CD14-positive monocyte (primary cell): ENCODE data around the gene EPHA3. TPM values are rescaled to one million over a fixed set of nuclear protein-coding genes. Genes with fewer than 3 reads are reported as not detected.

ENCODE experiments used
- DNase-seq, 3 donors: peaks; one replicate each; pipeline ENCODE4 v3.0.0-alpha.2; 2011 to 2022
- H2AFZ ChIP-seq: 2 replicates; pipeline ENCODE4 v1.6.0; 2012; ENCODE audit warnings: mild to moderate bottlenecking, low read depth, low read length, inconsistent platforms; ENCODE audit not compliant: insufficient read depth, poor library complexity, severe bottlenecking
- H3K27ac ChIP-seq, 2 donors: 1 replicate in 1 of 2; 2 replicates in 1 of 2; pipeline ENCODE4 v1.5.1; 2012 to 2013; ENCODE audit warnings: low read length in 2 of 2, control low read depth in 1 of 2, inconsistent platforms in 1 of 2, low read depth in 1 of 2, mild to moderate bottlenecking in 1 of 2
- H3K27me3 ChIP-seq, 2 donors: one replicate each; pipeline versions ENCODE4 v1.6.0 to v1.6.1; 2011 to 2013; ENCODE audit warnings: low read length in 2 of 2; ENCODE audit not compliant: control insufficient read depth in 2 of 2, insufficient read depth in 2 of 2
- H3K36me3 ChIP-seq, 2 donors: replicated peaks in 1 of 2; 1 replicate in 1 of 2; 2 replicates in 1 of 2; pipeline versions ENCODE4 v1.5.1 to v1.6.1; 2012 to 2013; ENCODE audit warnings: low read length in 2 of 2, control low read depth in 1 of 2, inconsistent platforms in 1 of 2, mild to moderate bottlenecking in 1 of 2; ENCODE audit not compliant: insufficient read depth in 2 of 2, control insufficient read depth in 1 of 2
- H3K4me1 ChIP-seq, 2 donors: 1 replicate in 1 of 2; 2 replicates in 1 of 2; pipeline versions ENCODE4 v1.5.1 to v1.6.1; 2012 to 2013; ENCODE audit warnings: low read length in 2 of 2, control low read depth in 1 of 2, inconsistent platforms in 1 of 2, mild to moderate bottlenecking in 1 of 2, moderate library complexity in 1 of 2; ENCODE audit not compliant: insufficient read depth in 2 of 2, control insufficient read depth in 1 of 2
- H3K4me2 ChIP-seq: replicated peaks from 2 replicates; pipeline ENCODE3; 2012; ENCODE audit warnings: low read length, moderate library complexity, mild to moderate bottlenecking; ENCODE audit not compliant: poor library complexity, severe bottlenecking; ENCODE audit errors: extremely low read depth
- H3K4me3 ChIP-seq, 3 experiments: fragments of 200-600 bp in 1 of 3; sonication (generic) in 1 of 3; replicated peaks in 1 of 3; 1 replicate in 2 of 3; 2 replicates in 1 of 3; pipeline ENCODE4 v1.5.1; 2011 to 2013; ENCODE audit warnings: low read length in 3 of 3, mild to moderate bottlenecking in 3 of 3, control low read depth in 2 of 3, low read depth in 2 of 3, inconsistent platforms in 1 of 3, moderate library complexity in 1 of 3
- H3K79me2 ChIP-seq: 2 replicates; pipeline ENCODE4 v1.6.0; 2012; ENCODE audit warnings: mild to moderate bottlenecking, control low read depth, inconsistent platforms, low read length, moderate library complexity; ENCODE audit not compliant: insufficient read depth
- H3K9ac ChIP-seq: 2 replicates; pipeline ENCODE4 v1.6.0; 2017; ENCODE audit warnings: low read length, mild to moderate bottlenecking; ENCODE audit not compliant: insufficient read depth, poor library complexity, severe bottlenecking
- H3K9me3 ChIP-seq, 2 donors: replicated peaks in 1 of 2; 1 replicate in 1 of 2; 2 replicates in 1 of 2; pipeline versions ENCODE4 v1.5.1 to v1.6.1; 2012 to 2013; ENCODE audit warnings: low read length in 2 of 2, control low read depth in 1 of 2; ENCODE audit not compliant: control insufficient read depth in 1 of 2, insufficient read depth in 1 of 2
- H4K20me1 ChIP-seq: 2 replicates; pipeline ENCODE4 v1.6.0; 2012; ENCODE audit warnings: mild to moderate bottlenecking, low read length, control low read depth, moderate library complexity; ENCODE audit not compliant: insufficient read depth
- H3K27ac Mint-ChIP-seq, 7 donors: one replicate each; pipeline ENCODE4 v1.8.0; 2020; ENCODE audit warnings: mild to moderate bottlenecking in 7 of 7, mixed read lengths in 7 of 7, moderate library complexity in 6 of 7, inconsistent platforms in 2 of 7
- H3K27me3 Mint-ChIP-seq, 3 donors: one replicate each; pipeline ENCODE4 v1.8.0; 2021 to 2022; ENCODE audit warnings: low read depth in 3 of 3, mild to moderate bottlenecking in 3 of 3, mixed read lengths in 3 of 3, moderate library complexity in 3 of 3, inconsistent platforms in 1 of 3
- H3K36me3 Mint-ChIP-seq, 2 donors: one replicate each; pipeline ENCODE4 v1.8.0; 2020; ENCODE audit warnings: mixed read lengths in 2 of 2, inconsistent platforms in 1 of 2, mild to moderate bottlenecking in 1 of 2
- H3K4me1 Mint-ChIP-seq: one replicate; pipeline ENCODE4 v1.8.0; 2020; ENCODE audit warnings: mild to moderate bottlenecking, mixed read lengths
- H3K4me3 Mint-ChIP-seq, 2 donors: one replicate each; pipeline ENCODE4 v1.8.0; 2020; ENCODE audit warnings: mild to moderate bottlenecking in 2 of 2, mixed read lengths in 2 of 2, moderate library complexity in 1 of 2
- H3K9me3 Mint-ChIP-seq, 7 donors: one replicate each; pipeline ENCODE4 v1.8.0; 2020 to 2022; ENCODE audit warnings: mixed read lengths in 7 of 7, mild to moderate bottlenecking in 6 of 7, moderate library complexity in 6 of 7, inconsistent platforms in 2 of 7
- CTCF ChIP-seq: fragments of 200-600 bp; IDR thresholded peaks from one replicate; pipeline ENCODE4 v1.8.0; 2022; ENCODE audit warnings: antibody characterized with exemption, mild to moderate bottlenecking
- WGBS: methylation state at CpG from one replicate; pipeline ENCODE4 v1.1.5; 2013; ENCODE audit warnings: missing lambda C conversion rate; ENCODE audit not compliant: insufficient coverage; 5-methylcytosine and 5-hydroxymethylcytosine counted together
- intact Hi-C, 2 donors: fragments of 100-400 bp; cut with micrococcal nuclease; formaldehyde crosslinking; loops; one replicate each; pipeline versions ENCODE4 v1.15.0 to v1.15.1; 2023
- polyA plus RNA-seq, 3 donors: library from polyadenylated mRNA; depleted of rRNA in 1 of 3; unstranded in 2 of 3; stranded (reverse) in 1 of 3; fragments of 300-500 nt in 2 of 3; fragments of >200 nt in 1 of 3; fragmentation: Illumina TruSeq in 2 of 3; gene quantifications; 1 replicate in 2 of 3; 2 replicates in 1 of 3; pipeline ENCODE4 v1.2.3, GENCODE V29; 2012 to 2021

Gene EPHA3
- polyA plus RNA-seq, 3 donors, result not detected

GRCh38 chr3:89268059-89268458, 160.6 kb downstream of the EPHA3 start:
- intact Hi-C loops, result no loop called here
- H3K4me1 ChIP-seq, result no peaks in the 10 kb centered on the region
- no peaks in the 10 kb centered on the region for H3K79me2 ChIP-seq
- Mint-ChIP-seq H3K4me3 (no peak overlapping the region), H3K27me3 (no peaks in the 10 kb centered on the region), H3K27ac (no peak overlapping the region), H3K9me3 (peaks cover 1 to 5% (median 3%) of the 10 kb centered on the region in 7 donors), H3K36me3 (no peaks in the 10 kb centered on the region), H3K4me1 (no peaks in the 10 kb centered on the region)
- H4K20me1 ChIP-seq, result no peaks in the 10 kb centered on the region
- H2AFZ ChIP-seq, result no peak overlapping the region
- H3K4me2 ChIP-seq, result no peak overlapping the region
- TF ChIP-seq CTCF, result no peak
- H3K4me3 ChIP-seq, result no peak overlapping the region
- no peak for DNase-seq
- no peak overlapping the region for H3K9ac ChIP-seq
- H3K27me3 ChIP-seq, result no peaks in the 10 kb centered on the region
- H3K27ac ChIP-seq, result no peak overlapping the region
- no CpG with 5 or more reads among the region's 1 CpG for WGBS
- H3K9me3 ChIP-seq, result no peaks in the 10 kb centered on the region
- no peaks in the 10 kb centered on the region for H3K36me3 ChIP-seq

- intact Hi-C loops, result no loop called here
- Histone ChIP-seq H3K4me2 (no peak overlapping the region), H3K36me3 (no peaks in the 10 kb centered on the region), H4K20me1 (no peaks in the 10 kb centered on the region), H3K9ac (no peak overlapping the region), H3K4me3 (no peak overlapping the region), H2AFZ (no peak overlapping the region), H3K27me3 (no peaks in the 10 kb centered on the region), H3K9me3 (no peaks in the 10 kb centered on the region), H3K79me2 (no peaks in the 10 kb centered on the region), H3K27ac (no peak overlapping the region), H3K4me1 (no peaks in the 10 kb centered on the region)
- H3K27ac Mint-ChIP-seq, result no peak overlapping the region
- no peaks in the 10 kb centered on the region for H3K9me3 Mint-ChIP-seq
- no peaks in the 10 kb centered on the region for H3K4me1 Mint-ChIP-seq
- no peak for DNase-seq
- TF ChIP-seq CTCF, result no peak
- WGBS, result 67% methylated on average over 1 of the region's 1 CpG
- no peaks in the 10 kb centered on the region for H3K27me3 Mint-ChIP-seq
- H3K36me3 Mint-ChIP-seq, result no peaks in the 10 kb centered on the region
- H3K4me3 Mint-ChIP-seq, result no peak overlapping the region
Observed at GRCh38 chr3:89270201-89270600, 162.8 kb downstream of the EPHA3 start.
